NT2/D1 (cell line): ENCODE measurements around the gene F12.

ENCODE experiments used
- SUZ12 ChIP-seq: IDR thresholded peaks from 2 replicates; pipeline ENCODE4 v1.6.1; 2011; ENCODE audit not compliant: insufficient read length, insufficient read depth; ENCODE audit errors: extremely low read depth
- YY1 ChIP-seq: IDR thresholded peaks from 2 replicates; pipeline ENCODE4 v1.6.1; 2011; ENCODE audit not compliant: insufficient read length, insufficient read depth
- ZNF274 ChIP-seq: IDR thresholded peaks from 2 replicates; pipeline ENCODE4 v1.6.1; 2011; ENCODE audit warnings: mild to moderate bottlenecking, low read depth, low read length

DNA sequence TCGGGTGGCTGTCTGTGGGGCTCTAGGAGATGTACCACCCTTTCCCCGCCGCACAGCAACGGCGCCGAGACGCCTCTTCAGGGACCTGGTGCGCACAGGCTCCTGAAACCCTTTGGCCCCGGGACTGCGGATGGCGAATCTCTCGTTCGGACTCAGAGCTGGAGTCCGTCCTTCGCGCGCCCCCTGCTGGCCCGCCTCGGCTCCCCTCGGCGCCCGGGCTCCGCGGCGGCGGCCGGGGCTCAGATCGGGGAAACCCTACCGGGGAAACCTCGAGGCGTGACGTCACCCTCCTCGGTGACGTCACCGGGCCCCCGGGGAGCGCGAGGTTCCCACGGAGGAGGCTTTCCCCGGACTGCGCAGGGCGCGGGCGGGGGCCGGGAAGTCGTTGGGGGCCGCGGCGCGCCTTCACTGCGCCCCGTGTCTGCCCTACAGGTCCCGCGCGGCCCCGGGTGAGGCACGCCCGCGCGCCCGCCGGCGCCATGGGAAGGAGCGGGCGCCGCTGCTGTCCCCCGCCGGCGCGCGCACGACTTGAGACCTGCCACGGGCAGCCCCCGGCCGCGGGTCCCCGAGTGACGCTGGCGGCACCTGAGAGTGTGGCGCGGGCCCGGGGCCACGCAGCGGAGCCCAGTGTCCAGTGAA is 45.2 kb upstream of the F12 start:
- TF ChIP-seq YY1 (no peak), ZNF274 (no peak), SUZ12 (no peak)
